GM08714 (cell line): ENCODE measurements around the gene IFNLR1.
"Not testable (repeated sequence)": the region's sequence is repeated elsewhere in the genome, so short reads cannot be mapped to it uniquely, and the experiment has no call there.

Source experiments
- H3K4me3 ChIP-seq: fragments of 200-500 bp; sonication (Bioruptor generic); 2 replicates; pipeline ENCODE4 v1.5.1; 2014; ENCODE audit warnings: mild to moderate bottlenecking, low read length, inconsistent platforms
- ZNF274 ChIP-seq: IDR thresholded peaks from 2 replicates; pipeline ENCODE4 v1.6.1; 2012; ENCODE audit warnings: mild to moderate bottlenecking, low read depth, low read length

Gene IFNLR1

GRCh38 chr1:24215226-24215814, 28.2 kb upstream of the IFNLR1 start:
- TF ChIP-seq ZNF274 = no peak

GRCh38 chr1:24212376-24212775, 25.3 kb upstream of the IFNLR1 start:
- H3K4me3 ChIP-seq = no peak overlapping the region
- no peak for TF ChIP-seq ZNF274

More at GRCh38 chr1:24215226-24215814, 28.2 kb upstream of the IFNLR1 start:
- no peak overlapping the region for H3K4me3 ChIP-seq

- TF ChIP-seq ZNF274 = no peak
- H3K4me3 ChIP-seq = no peak overlapping the region
Observed at GRCh38 chr1:24210195-24210627, 23.1 kb upstream of the IFNLR1 start.

- no peak for TF ChIP-seq ZNF274
- no peak overlapping the region for H3K4me3 ChIP-seq
Observed at GRCh38 chr1:24209097-24209496, 22.0 kb upstream of the IFNLR1 start.

- H3K4me3 ChIP-seq = no peak overlapping the region
- no peak for TF ChIP-seq ZNF274
Observed at GRCh38 chr1:24207709-24208108, 20.6 kb upstream of the IFNLR1 start.

GRCh38 chr1:24207395-24207687, 20.3 kb upstream of the IFNLR1 start:
- H3K4me3 ChIP-seq = not testable (repeated sequence)

GRCh38 chr1:24206516-24207394, 19.7 kb upstream of the IFNLR1 start:
- H3K4me3 ChIP-seq = no peak overlapping the region
- TF ChIP-seq ZNF274 = no peak

GRCh38 chr1:24206083-24206464, 19.0 kb upstream of the IFNLR1 start:
- H3K4me3 ChIP-seq = no peak overlapping the region
- no peak for TF ChIP-seq ZNF274

- H3K4me3 ChIP-seq = no peak overlapping the region
- no peak for TF ChIP-seq ZNF274
Observed at GRCh38 chr1:24205345-24206082, 18.4 kb upstream of the IFNLR1 start.

- no peak overlapping the region for H3K4me3 ChIP-seq
- no peak for TF ChIP-seq ZNF274
Observed at GRCh38 chr1:24204116-24204515, 17.0 kb upstream of the IFNLR1 start.

- no peak for TF ChIP-seq ZNF274
- H3K4me3 ChIP-seq = no peak overlapping the region
Observed at GRCh38 chr1:24203404-24203803, 16.3 kb upstream of the IFNLR1 start.

GRCh38 chr1:24202987-24203386, 15.9 kb upstream of the IFNLR1 start:
- no peak for TF ChIP-seq ZNF274
- H3K4me3 ChIP-seq = no peak overlapping the region

- TF ChIP-seq ZNF274 = no peak
- H3K4me3 ChIP-seq = no peak overlapping the region
Observed at GRCh38 chr1:24202556-24202955, 15.5 kb upstream of the IFNLR1 start.

GRCh38 chr1:24201941-24202440, 14.9 kb upstream of the IFNLR1 start:
- no peak overlapping the region for H3K4me3 ChIP-seq

More at GRCh38 chr1:24201941-24202440, 14.9 kb upstream of the IFNLR1 start:
- no peak for TF ChIP-seq ZNF274
